ENCODE results near the gene FBN1.

The FBN1 gene

GRCh38 chr15:48622237-48622636 lies 23.3 kb downstream of the FBN1 start:
- DNase-seq (ENCODE audit: low read depth in 2 of 2) = no peak

GRCh38 chr15:48619446-48619845 lies 26.1 kb downstream of the FBN1 start:
- DNase-seq (ENCODE audit: low read depth in 2 of 2) = no peak

- DNase-seq (ENCODE audit: low read depth in 2 of 2) = no peak
Observed at GRCh38 chr15:48617619-48618018, 27.9 kb downstream of the FBN1 start.

- DNase-seq (ENCODE audit: low read depth in 2 of 2) = no peak
Observed at GRCh38 chr15:48616216-48616615, 29.3 kb downstream of the FBN1 start.

GRCh38 chr15:48614051-48614450 lies 31.5 kb downstream of the FBN1 start:
- DNase-seq (ENCODE audit: low read depth in 2 of 2) = no peak

GRCh38 chr15:48609486-48609885 lies 36.0 kb downstream of the FBN1 start:
- DNase-seq (ENCODE audit: low read depth in 2 of 2) = no peak

GRCh38 chr15:48607846-48608245 lies 37.7 kb downstream of the FBN1 start:
- DNase-seq (ENCODE audit: low read depth in 2 of 2) = no peak

- DNase-seq (ENCODE audit: low read depth in 2 of 2) = no peak
Observed at GRCh38 chr15:48604567-48604966, 40.9 kb downstream of the FBN1 start.

GRCh38 chr15:48603922-48604321 lies 41.6 kb downstream of the FBN1 start:
- DNase-seq (ENCODE audit: low read depth in 2 of 2) = no peak

GRCh38 chr15:48603123-48603500 lies 42.4 kb downstream of the FBN1 start:
- no peak for DNase-seq (ENCODE audit: low read depth in 2 of 2)

- no peak for DNase-seq (ENCODE audit: low read depth in 2 of 2)
Observed at GRCh38 chr15:48602358-48603122, 43.0 kb downstream of the FBN1 start.

GRCh38 chr15:48601095-48601494 lies 44.4 kb downstream of the FBN1 start:
- DNase-seq (ENCODE audit: low read depth in 2 of 2) = no peak

- no peak for DNase-seq (ENCODE audit: low read depth in 2 of 2)
Observed at GRCh38 chr15:48596841-48597240, 48.7 kb downstream of the FBN1 start.

GRCh38 chr15:48596415-48596814 lies 49.1 kb downstream of the FBN1 start:
- no peak for DNase-seq (ENCODE audit: low read depth in 2 of 2)

GRCh38 chr15:48595981-48596380 lies 49.5 kb downstream of the FBN1 start:
- no peak for DNase-seq (ENCODE audit: low read depth in 2 of 2)

- DNase-seq (ENCODE audit: low read depth in 2 of 2) = no peak
Observed at GRCh38 chr15:48592933-48593332, 52.6 kb downstream of the FBN1 start.

GRCh38 chr15:48592221-48592731 lies 53.2 kb downstream of the FBN1 start:
- no peak for DNase-seq (ENCODE audit: low read depth in 2 of 2)

GRCh38 chr15:48590723-48591122 lies 54.8 kb downstream of the FBN1 start:
- no peak for DNase-seq (ENCODE audit: low read depth in 2 of 2)

GRCh38 chr15:48584812-48585563 lies 60.5 kb downstream of the FBN1 start:
- no peak for DNase-seq (ENCODE audit: low read depth in 2 of 2)

GRCh38 chr15:48584090-48584811 lies 61.3 kb downstream of the FBN1 start:
- DNase-seq (ENCODE audit: low read depth in 2 of 2) = no peak

- no peak for DNase-seq (ENCODE audit: low read depth in 2 of 2)
Observed at GRCh38 chr15:48582452-48583247, 62.9 kb downstream of the FBN1 start.

- no peak for DNase-seq (ENCODE audit: low read depth in 2 of 2)
Observed at GRCh38 chr15:48581219-48581618, 64.3 kb downstream of the FBN1 start.

Measured in stimulated activated CD8-positive, alpha-beta memory T cell treated with anti-CD3 and anti-CD28 coated beads, Interleukin-2, amount 100 ng/mL, for 1 hour (primary cell).